GM12878 (cell line): ENCODE data around the gene NUFIP1. TPM values are rescaled to one million over a fixed set of nuclear protein-coding genes. Genes with fewer than 3 reads are reported as not detected.

Source experiments
- ATAC-seq: fragments of 200-7000 bp; cut with Tn5 transposase; 3 replicates; pipeline ENCODE4 v1.9.1; 2020; ENCODE audit warnings: mild to moderate bottlenecking, moderate library complexity
- BruUV-seq: library from RNA; stranded (reverse); fragments of 400-500 nt; replicated peaks from 2 replicates; lab custom pipeline; 2021; lab: Mats Ljungman, UMichigan
- CTCF ChIA-PET: fragments of 300-600 bp; sonication (Branson Sonifier 250); formaldehyde crosslinking; extraction: SDS; loops from one replicate; lab custom pipeline; 2021; ENCODE audit warnings: inconsistent platforms; lab: Yijun Ruan, JAX
- POLR2A ChIA-PET: fragments of 350-600 bp; formaldehyde crosslinking; extraction: SDS; loops from one replicate; lab custom pipeline; 2021; ENCODE audit warnings: inconsistent platforms; lab: Charles Lee
- RAD21 ChIA-PET: fragments of 300-600 bp; sonication (Branson Sonifier 250); formaldehyde crosslinking; loops from one replicate; lab custom pipeline; 2023; ENCODE audit warnings: antibody characterized with exemption; ENCODE audit not compliant: unreplicated experiment; lab: Charles Lee
- SMC1A ChIA-PET: fragments of 300-600 bp; sonication (Branson Sonifier 250); formaldehyde crosslinking; loops from one replicate; lab custom pipeline; 2023; ENCODE audit not compliant: unreplicated experiment, uncharacterized antibody; lab: Charles Lee
- DNase-seq: peaks from one replicate; pipeline ENCODE4 v3.0.0-alpha.2; 2011; ENCODE audit warnings: low read depth, low spot score
- FAIRE-seq: peaks from 3 replicates; lab custom pipeline; 2011; peaks lifted over from hg19 to GRCh38; lab: Jason Lieb, UNC
- H2AFZ ChIP-seq: 2 replicates; pipeline ENCODE4 v1.6.0; 2011; ENCODE audit warnings: low read depth, low read length, control low read depth; ENCODE audit not compliant: control insufficient read depth
- H3K27ac ChIP-seq: 2 replicates; pipeline ENCODE4 v1.5.1; 2011; ENCODE audit warnings: control low read depth; ENCODE audit not compliant: control insufficient read depth, insufficient read depth
- H3K27me3 ChIP-seq, 2 experiments: replicated peaks in 1 of 2; 2 replicates each; pipeline versions ENCODE4 v1.6.0 to v1.6.1; 2011; ENCODE audit warnings: low read length in 1 of 2; ENCODE audit not compliant: control insufficient read depth in 2 of 2, insufficient read depth in 2 of 2
- H3K36me3 ChIP-seq, 2 experiments: 2 replicates each; pipeline ENCODE4 v1.5.1; 2011; ENCODE audit warnings: low read length in 1 of 2; ENCODE audit not compliant: control insufficient read depth in 2 of 2, insufficient read depth in 2 of 2
- H3K4me1 ChIP-seq: 2 replicates; pipeline ENCODE4 v1.6.1; 2011; ENCODE audit warnings: mild to moderate bottlenecking, low read length, moderate library complexity, mixed read lengths; ENCODE audit not compliant: control insufficient read depth, insufficient read depth
- H3K4me2 ChIP-seq: 2 replicates; pipeline ENCODE4 v1.6.0; 2011; ENCODE audit warnings: control low read depth; ENCODE audit not compliant: control insufficient read depth, insufficient read depth
- H3K4me3 ChIP-seq: fragments of 200-600 bp; sonication (generic); 2 replicates; pipeline ENCODE4 v1.5.1; 2016
- H3K79me2 ChIP-seq: 2 replicates; pipeline ENCODE4 v1.6.0; 2011; ENCODE audit warnings: low read length; ENCODE audit not compliant: control insufficient read depth, insufficient read depth
- H3K9ac ChIP-seq: 2 replicates; pipeline ENCODE4 v1.8.0; 2011; ENCODE audit warnings: low read length, control low read depth, mixed read lengths; ENCODE audit not compliant: control insufficient read depth, insufficient read depth
- H3K9me3 ChIP-seq: replicated peaks from 3 replicates; pipeline ENCODE4 v1.5.1; 2011; ENCODE audit warnings: mild to moderate bottlenecking, low read length; ENCODE audit not compliant: control insufficient read depth, insufficient read depth
- H4K20me1 ChIP-seq: 2 replicates; pipeline ENCODE4 v1.6.0; 2011; ENCODE audit not compliant: control insufficient read depth, insufficient read depth
- ATF3 ChIP-seq: IDR thresholded peaks from 2 replicates; pipeline ENCODE4 v1.6.1; 2011; ENCODE audit warnings: low read depth, mild to moderate bottlenecking, low read length, moderate library complexity, borderline replicate concordance; ENCODE audit errors: extremely low read depth
- ATF7 ChIP-seq: fragments of 450-650 bp; IDR thresholded peaks from 2 replicates; pipeline ENCODE4 v1.6.1; 2016; ENCODE audit warnings: low read depth, mild to moderate bottlenecking
- BHLHE40 ChIP-seq, 2 experiments: fragments of 450-650 bp in 1 of 2; IDR thresholded peaks; 2 replicates each; pipeline ENCODE4 v1.6.1; 2011 to 2017; ENCODE audit warnings: low read depth in 2 of 2, borderline replicate concordance in 1 of 2, improper control_type of control experiment in 1 of 2, low read length in 1 of 2, mild to moderate bottlenecking in 1 of 2
- CBFB ChIP-seq: IDR thresholded peaks from 2 replicates; pipeline ENCODE4 v1.6.1; 2016; ENCODE audit warnings: antibody characterized with exemption, low read depth
- CEBPB ChIP-seq, 2 experiments: fragments of 150-350 bp in 1 of 2; IDR thresholded peaks; 2 replicates each; pipeline ENCODE4 v1.6.1; 2012 to 2014; ENCODE audit warnings: low read depth in 2 of 2, low read length in 2 of 2, borderline replicate concordance in 1 of 2, inconsistent platforms in 1 of 2
- E2F8 ChIP-seq: fragments of 450-650 bp; IDR thresholded peaks from 2 replicates; pipeline ENCODE4 v1.6.1; 2018; ENCODE audit warnings: mild to moderate bottlenecking, low read depth, moderate library complexity; ENCODE audit not compliant: partially characterized antibody
- HDAC6 ChIP-seq: fragments of 200-600 bp; sonication (generic); IDR thresholded peaks from one replicate; pipeline ENCODE4 v1.8.0; 2017; ENCODE audit warnings: antibody characterized with exemption; ENCODE audit not compliant: unreplicated experiment
- JUNB ChIP-seq: IDR thresholded peaks from 2 replicates; pipeline ENCODE4 v1.6.1; 2016; ENCODE audit warnings: antibody characterized with exemption, mild to moderate bottlenecking
- JUND ChIP-seq: IDR thresholded peaks from 2 replicates; pipeline ENCODE4 v1.6.1; 2012; ENCODE audit warnings: low read depth, mild to moderate bottlenecking, low read length, improper control_type of control experiment, moderate library complexity
- NFIC ChIP-seq: IDR thresholded peaks from 2 replicates; pipeline ENCODE4 v1.6.1; 2012; ENCODE audit warnings: low read depth, mild to moderate bottlenecking, inconsistent platforms, low read length, moderate library complexity
- NFYB ChIP-seq: IDR thresholded peaks from 2 replicates; pipeline ENCODE4 v1.6.1; 2011; ENCODE audit warnings: low read depth, mild to moderate bottlenecking, low read length, improper control_type of control experiment, moderate library complexity; ENCODE audit not compliant: insufficient read depth
- RB1 ChIP-seq: fragments of 450-650 bp; formaldehyde crosslinking; IDR thresholded peaks from 2 replicates; pipeline ENCODE4 v1.6.1; 2017; ENCODE audit warnings: mild to moderate bottlenecking, borderline replicate concordance
- RBBP5 ChIP-seq: fragments of 200-600 bp; sonication (generic); conservative IDR thresholded peaks from 2 replicates; pipeline ENCODE4 v1.6.1; 2016
- RCOR1 ChIP-seq: conservative IDR thresholded peaks from 2 replicates; pipeline ENCODE4 v1.6.1; 2012; ENCODE audit warnings: low read depth, low read length, improper control_type of control experiment
- RELA ChIP-seq: fragments of 450-650 bp; IDR thresholded peaks from 2 replicates; pipeline ENCODE4 v1.8.0; 2014; ENCODE audit warnings: borderline replicate concordance; ENCODE audit not compliant: partially characterized antibody
- SIN3A ChIP-seq: IDR thresholded peaks from 2 replicates; pipeline ENCODE4 v1.6.1; 2012; ENCODE audit warnings: low read depth, low read length, improper control_type of control experiment
- ZBED1 ChIP-seq: IDR thresholded peaks from 2 replicates; pipeline ENCODE4 v1.6.1; 2016; ENCODE audit warnings: borderline replicate concordance
- ZNF622 ChIP-seq: fragments of 450-650 bp; IDR thresholded peaks from 2 replicates; pipeline ENCODE4 v1.6.1; 2017; ENCODE audit warnings: mild to moderate bottlenecking, inconsistent platforms
- WGBS: methylation state at CpG from one replicate; pipeline ENCODE4 v1.1.6; 2016; ENCODE audit warnings: low lambda C conversion rate; ENCODE audit not compliant: insufficient replicate concordance, insufficient coverage; ENCODE audit errors: missing lambda C conversion rate; 5-methylcytosine and 5-hydroxymethylcytosine counted together
- in situ Hi-C: fragments of 300-500 bp; cut with MboI; formaldehyde crosslinking; loops from 9 replicates; pipeline ENCODE4 v1.14.3; 2018; ENCODE audit warnings: mixed read lengths
- intact Hi-C: fragments of 100-400 bp; cut with micrococcal nuclease; formaldehyde crosslinking; loops from one replicate; pipeline ENCODE4 v1.14.2; 2022; ENCODE audit not compliant: unreplicated experiment
- polyA plus RNA-seq, 11 experiments: library from polyadenylated mRNA; depleted of rRNA in 4 of 11; unstranded in 6 of 11; stranded (reverse) in 5 of 11; fragments of >200 nt; fragmentation: Nextera tagmentation in 4 of 11; fragmentation: Illumina TruSeq in 1 of 11; extraction: Ambion mirVana in 4 of 11; extraction: Trizol in 1 of 11; gene quantifications; 1 replicate in 1 of 11; 2 replicates in 10 of 11; pipeline versions ENCODE4 v1.2.1 to v1.2.3, GENCODE V29; 2011 to 2016; ENCODE audit warnings: inconsistent platforms in 2 of 11, missing spikeins in 2 of 11, low read depth in 1 of 11
- total RNA-seq, 4 experiments: library from RNA; depleted of rRNA in 3 of 4; stranded (reverse); fragments of >200 nt in 3 of 4; fragmentation: Illumina TruSeq in 1 of 4; extraction: Trizol in 1 of 4; gene quantifications; 2 replicates each; pipeline versions ENCODE4 v1.2.1 to v1.2.3, GENCODE V29; 2013 to 2021

Gene NUFIP1
- total and polyA plus RNA-seq, 10 of the 15 experiments (the other 5 are each of a cell fraction or from before 2014, with no cell fraction given): 2.5 to 11.2 (median 7.0) TPM

- no peak for TF ChIP-seq CBFB
Observed at GRCh38 chr13:44954224-44954623, 35.0 kb downstream of the NUFIP1 start (continued).

- no peaks in the 10 kb centered on the region for H3K27me3 ChIP-seq
- ChIA-PET RAD21 (no interaction called here), SMC1A (interaction anchor here (1.3 kb wide), 2 partner anchors 21 to 24 kb away, joined by 3 read pairs; no protein-coding TSS in a partner anchor), POLR2A (no interaction called here)
- H3K79me2 ChIP-seq: no peaks in the 10 kb centered on the region
- H4K20me1 ChIP-seq: no peaks in the 10 kb centered on the region
- H2AFZ ChIP-seq: no peak overlapping the region
- intact Hi-C loops: no loop called here
- no peak overlapping the region for H3K27ac ChIP-seq
- H3K4me1 ChIP-seq: no peaks in the 10 kb centered on the region
- no peak for FAIRE-seq
- 93% methylated on average over 2 of the region's 2 CpGs for WGBS
- H3K4me3 ChIP-seq: no peak overlapping the region
- H3K4me2 ChIP-seq: no peak overlapping the region
- TF ChIP-seq NFIC: no peak
- no peak for TF ChIP-seq JUND
- TF ChIP-seq CEBPB (IDR thresholded peaks at IDR 0.05; ENCODE audit: borderline replicate concordance in 1 of 2, low read depth in 2 of 2, low read length in 2 of 2): no peak
- TF ChIP-seq BHLHE40 (IDR thresholded peaks at IDR 0.05; ENCODE audit: borderline replicate concordance in 1 of 2, low read depth in 2 of 2, low read length in 1 of 2): no peak
- no peak for TF ChIP-seq NFYB
- TF ChIP-seq JUNB: no peak
- TF ChIP-seq HDAC6: no peak
- no peak for TF ChIP-seq RCOR1
- TF ChIP-seq ZNF622: no peak
- TF ChIP-seq RB1: no peak
- no peak for TF ChIP-seq RBBP5
- no peak for TF ChIP-seq ATF7
- no peak for TF ChIP-seq ZBED1
- no peak for TF ChIP-seq E2F8
- no peak for TF ChIP-seq SIN3A
- TF ChIP-seq ATF3: no peak
- no peak for TF ChIP-seq RELA
- TF ChIP-seq, all 136 proteins: peak for 0
- in situ Hi-C loops: no loop called here
- CTCF ChIA-PET: interaction anchor here (0.9 kb wide), 1 partner anchor 35 kb away, joined by 3 read pairs; no protein-coding TSS in a partner anchor
- BruUV-seq: no TSS peak
- Histone ChIP-seq H3K9ac (no peak overlapping the region), H3K36me3 (no peaks in the 10 kb centered on the region), H3K9me3 (no peaks in the 10 kb centered on the region)
- DNase-seq: no peak
- no peak for ATAC-seq
Observed at GRCh38 chr13:44952671-44953070, 36.6 kb downstream of the NUFIP1 start.
